ENCODE data around the gene GBGT1. TPM values are rescaled to one million over a fixed set of nuclear protein-coding genes. Genes with fewer than 3 reads are reported as not detected.
"Not testable (repeated sequence)": the region's sequence is repeated elsewhere in the genome, so short reads cannot be mapped to it uniquely, and the experiment has no call there.

The GBGT1 gene
- total RNA-seq (10 to 100 TPM in 3 of 4 donors, 1 to 10 TPM in 1; 9.6 to 12.8 (median 11.3) TPM), polyA plus RNA-seq (7.4 TPM)
- long read RNA-seq, donor 1, partial matches to known transcripts, result 3 of 11 reads
- long read RNA-seq, donor 1, other reads (novel, unspliced or antisense), result 3 of 11 reads
- long read RNA-seq, donor 2, partial matches to known transcripts, result 0 of 4 reads
- long read RNA-seq, donor 2, other reads (novel, unspliced or antisense), result 1 of 4 reads
- long read RNA-seq, donor 3, transcript GBGT1-203 (7 exons, 1,985 nt), result major isoform, 10 of 42 reads
- long read RNA-seq, donor 3, partial matches to known transcripts, result 2 of 42 reads
- long read RNA-seq, donor 3, other reads (novel, unspliced or antisense), result 22 of 42 reads
- long read RNA-seq, donor 4, partial matches to known transcripts, result 1 of 6 reads
- long read RNA-seq, donor 4, other reads (novel, unspliced or antisense), result 2 of 6 reads

DNA sequence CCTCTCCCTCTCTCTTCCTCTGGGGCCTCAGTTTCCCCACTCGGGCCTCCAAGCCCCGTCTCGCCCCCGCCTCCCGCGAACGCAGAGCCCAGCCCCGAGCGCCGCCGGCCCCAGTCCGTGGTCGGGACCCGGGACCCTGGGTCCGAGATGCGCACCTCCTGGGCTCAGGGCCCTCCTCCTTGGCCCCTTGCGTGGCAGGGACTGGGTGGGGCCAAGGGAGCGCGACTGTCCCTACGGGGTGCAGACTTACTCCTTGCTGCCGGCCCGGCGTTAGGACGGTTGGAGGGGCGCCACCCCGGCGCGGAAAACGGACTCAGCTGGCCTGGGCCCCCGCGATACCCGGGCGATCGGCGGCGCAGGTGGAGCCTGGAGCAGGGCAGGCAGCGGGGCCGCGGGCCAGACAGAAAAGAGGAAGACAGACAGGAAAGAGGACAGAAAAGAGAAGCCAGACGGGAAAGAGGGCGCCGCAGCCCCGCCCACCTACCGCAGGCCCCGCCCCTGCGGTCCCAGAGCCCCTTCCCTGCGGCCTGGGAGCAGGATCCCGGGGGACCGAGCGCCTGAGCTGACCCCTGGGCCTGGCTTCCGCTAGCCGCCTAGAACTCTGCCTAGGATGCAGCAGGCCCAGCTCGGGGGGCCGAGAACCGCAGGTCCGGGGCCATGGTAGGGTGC lies at the start of gene GBGT1:
GBGT1 (minus strand) TSS at position 411 of the 669 bp plus-strand sequence. CDS start 1,502 bp downstream, outside the sequence.
- intact Hi-C loops (cut with DNase I), result no loop called here
- 1% methylated on average over 56 of the region's 56 CpGs for WGBS

DNA sequence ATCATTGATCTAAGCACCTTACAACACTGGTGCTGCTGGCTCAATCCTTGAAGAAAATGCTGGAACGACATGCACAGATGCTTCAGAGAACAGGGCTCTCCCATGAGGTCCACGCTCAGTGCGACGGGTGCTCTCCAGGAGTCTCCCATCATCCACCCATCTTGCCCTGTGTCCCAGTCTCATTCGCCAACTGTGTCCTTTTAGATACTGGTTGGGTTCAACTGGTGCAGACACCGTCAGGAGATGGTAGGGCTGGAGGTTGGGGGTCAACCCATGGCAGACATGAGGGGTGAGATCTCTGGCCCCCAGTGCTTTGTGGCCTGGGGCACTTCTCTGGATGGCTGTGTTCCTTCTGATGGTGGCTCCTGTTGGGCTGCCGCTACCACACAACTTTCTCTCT lies 46.9 kb upstream of the GBGT1 start:
- DNase-seq, result peak in 1 of 3 donors; percentile 6
- whole genome bisulfite sequencing, result 93% methylated on average over 7 of the region's 7 CpGs
- no peak overlapping the region for H3K4me3 ChIP-seq (ENCODE audit: low read length)
- ATAC-seq, result no peak
- no peak overlapping the region for H3K27ac ChIP-seq (ENCODE audit: low read length)
- intact Hi-C loops (cut with DNase I), result no loop called here
- no peaks in the 10 kb centered on the region for H3K27me3 ChIP-seq (ENCODE audit: control insufficient read depth, insufficient read depth)
- no peaks in the 10 kb centered on the region for H3K4me1 ChIP-seq (ENCODE audit: control insufficient read depth, insufficient read depth, low read length)
- no peaks in the 10 kb centered on the region for H3K9me3 ChIP-seq (ENCODE audit: control insufficient read depth, low read length)

More for the DNA sequence above, at the start of gene GBGT1:
- H3K27me3 ChIP-seq (ENCODE audit: control insufficient read depth, insufficient read depth), result no peaks in the 10 kb centered on the region
- peak within 1 kb of the TSS; percentile 19 for H3K27ac ChIP-seq (ENCODE audit: low read length)
- peak within 1 kb of the TSS; percentile 62 for H3K4me3 ChIP-seq (ENCODE audit: low read length)
- ATAC-seq (peak; percentile 70 to 71), DNase-seq (peak; percentile 76 to 93 (median 91))
- no peaks in the 10 kb centered on the region for H3K9me3 ChIP-seq (ENCODE audit: control insufficient read depth, low read length)
- H3K4me1 ChIP-seq (ENCODE audit: control insufficient read depth, insufficient read depth, low read length), result no peaks in the 10 kb centered on the region

DNA sequence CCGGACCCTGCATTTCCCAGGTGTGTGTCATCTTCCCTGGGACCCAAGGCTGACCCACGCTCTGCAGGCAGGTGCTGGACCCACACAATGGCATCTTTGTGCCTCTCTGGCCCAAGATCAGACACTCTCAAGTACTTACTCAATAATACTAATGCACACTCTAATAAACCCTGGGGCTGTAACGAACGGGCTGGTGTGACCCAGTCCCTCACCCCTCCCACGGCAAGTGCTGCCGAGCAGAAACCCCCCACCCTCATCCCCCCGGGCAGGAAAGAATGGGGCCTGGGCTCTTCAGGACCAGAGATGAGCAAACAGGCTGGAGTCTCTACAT lies 46.5 kb upstream of the GBGT1 start:
- Histone ChIP-seq H3K27me3 (ENCODE audit: control insufficient read depth, insufficient read depth) (no peaks in the 10 kb centered on the region), H3K4me1 (ENCODE audit: control insufficient read depth, insufficient read depth, low read length) (no peaks in the 10 kb centered on the region), H3K27ac (ENCODE audit: low read length) (no peak overlapping the region), H3K4me3 (ENCODE audit: low read length) (no peak overlapping the region), H3K9me3 (ENCODE audit: control insufficient read depth, low read length) (no peaks in the 10 kb centered on the region)
- peak in 1 of 3 donors; percentile 20 for DNase-seq
- intact Hi-C loops (cut with DNase I), result no loop called here
- no peak for ATAC-seq
- WGBS, result 63% methylated on average over 7 of the region's 7 CpGs

DNA sequence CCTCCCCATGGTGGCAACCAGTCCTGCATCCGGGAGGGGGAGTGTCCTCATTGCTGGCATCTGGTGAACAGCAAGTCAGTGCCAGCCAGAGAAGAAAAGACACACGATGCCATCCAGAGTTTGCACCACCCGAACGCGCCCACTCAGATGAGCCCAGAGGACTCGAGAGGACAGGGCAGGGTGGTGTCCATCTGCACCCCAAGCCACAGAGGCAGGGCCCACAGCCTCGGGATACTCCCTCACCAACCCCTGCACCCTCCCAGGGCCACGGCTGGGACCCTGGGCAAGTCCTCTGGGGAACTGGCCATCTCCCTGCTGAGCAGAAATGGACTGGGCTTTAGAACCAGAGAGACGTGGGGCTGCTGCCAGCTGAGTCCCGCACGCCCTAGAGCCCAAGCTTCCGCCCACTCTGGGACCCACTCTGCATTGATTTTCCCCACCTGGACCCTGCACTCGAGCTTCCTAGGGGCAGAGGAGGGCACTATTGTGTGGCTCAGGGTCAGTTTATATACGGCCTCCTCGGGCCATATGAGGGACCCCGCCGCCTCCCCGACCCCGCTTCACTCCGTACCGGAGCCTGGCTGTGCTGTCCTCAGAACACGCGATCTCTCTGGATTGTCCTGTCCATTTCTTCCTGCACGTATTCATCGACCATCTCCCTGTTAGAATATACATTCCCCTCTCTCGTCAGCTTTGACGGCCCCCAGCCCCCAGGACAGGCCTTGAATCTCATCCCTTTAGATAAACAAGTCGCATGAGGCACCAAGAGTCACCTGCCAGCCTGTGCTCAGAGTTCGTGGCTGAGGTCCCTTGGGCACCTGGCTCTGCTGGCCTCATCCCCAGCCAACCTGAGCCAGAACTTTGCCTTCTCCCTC lies 45.9 kb upstream of the GBGT1 start:
- 77% methylated on average over 29 of the region's 29 CpGs for WGBS
- H3K27ac ChIP-seq (ENCODE audit: low read length); H3K4me3 ChIP-seq (ENCODE audit: low read length); H3K4me1 ChIP-seq (ENCODE audit: control insufficient read depth, insufficient read depth, low read length); ATAC-seq; H3K27me3 ChIP-seq (ENCODE audit: control insufficient read depth, insufficient read depth); intact Hi-C loops (cut with DNase I); H3K9me3 ChIP-seq (ENCODE audit: control insufficient read depth, low read length): not testable (repeated sequence)
- peak in 1 of 3 donors; percentile 46 for DNase-seq

DNA sequence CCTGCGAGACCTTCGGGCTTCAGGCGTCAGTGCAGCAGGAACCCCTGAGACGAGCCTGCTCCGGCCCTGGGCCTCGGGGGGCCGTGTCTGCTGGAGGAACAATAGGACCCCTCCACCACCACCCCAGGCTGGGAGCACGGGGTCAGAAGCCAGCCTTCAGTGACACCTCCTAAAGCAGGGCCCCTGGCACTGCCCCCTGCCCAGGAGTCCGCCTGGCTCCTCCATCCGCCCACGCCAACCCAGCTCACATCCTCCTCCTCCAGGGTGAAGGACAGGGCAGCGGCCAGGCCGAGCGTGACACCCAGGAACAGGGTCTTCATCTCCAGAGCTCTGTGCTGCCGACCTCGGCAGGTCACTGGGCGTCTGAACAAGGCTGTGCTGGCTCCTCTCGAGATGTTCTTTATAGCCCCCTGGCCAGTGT lies 45.2 kb upstream of the GBGT1 start, which contains the start of gene OBP2B:
OBP2B (minus strand) TSS at position 371 of the 421 bp plus-strand sequence; CDS start at position 320, 51 bp downstream.
- H3K27ac ChIP-seq (ENCODE audit: low read length); intact Hi-C loops (cut with DNase I): not testable (repeated sequence)

DNA sequence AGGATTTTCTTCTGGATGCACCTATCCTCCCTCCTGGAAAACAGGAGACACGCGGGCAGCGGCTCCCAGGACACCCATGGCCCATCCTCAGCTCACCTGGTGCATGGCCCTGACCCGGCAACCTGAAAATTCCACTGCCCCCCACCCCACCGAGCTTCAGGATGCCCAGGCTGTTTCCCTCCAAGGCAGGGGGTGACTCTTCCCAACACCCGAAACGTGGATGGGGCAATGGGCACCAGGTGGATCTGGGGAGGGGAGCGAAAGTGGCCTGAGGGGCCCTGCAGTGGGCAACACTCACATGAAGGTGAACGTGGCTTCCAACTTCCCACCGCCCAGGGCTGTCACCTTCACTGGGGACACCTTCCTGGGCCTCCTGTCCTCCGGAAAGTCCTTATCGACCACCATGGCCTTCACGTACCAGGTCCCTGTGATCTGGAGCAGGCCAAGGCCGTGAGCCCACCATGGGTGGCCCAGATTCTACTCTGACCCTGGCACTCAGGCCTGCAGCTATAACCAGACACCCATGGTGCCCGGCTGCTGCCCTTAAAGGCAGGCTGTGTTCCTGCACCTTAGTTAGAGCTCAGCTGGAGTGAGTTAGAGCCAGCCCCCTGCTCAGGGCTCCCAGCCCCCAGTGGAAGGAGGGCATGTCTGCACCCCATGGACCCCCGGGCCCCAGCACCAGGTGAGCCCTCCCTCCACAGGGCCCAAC lies 44.6 kb upstream of the GBGT1 start:
- H3K9me3 ChIP-seq (ENCODE audit: control insufficient read depth, low read length); H3K27me3 ChIP-seq (ENCODE audit: control insufficient read depth, insufficient read depth); H3K4me3 ChIP-seq (ENCODE audit: low read length); H3K4me1 ChIP-seq (ENCODE audit: control insufficient read depth, insufficient read depth, low read length); intact Hi-C loops (cut with DNase I); ATAC-seq; H3K27ac ChIP-seq (ENCODE audit: low read length): not testable (repeated sequence)
- WGBS, result 85% methylated on average over 14 of the region's 16 CpGs
- DNase-seq, result peak in 1 of 3 donors; percentile 25

More for the DNA sequence above, 45.2 kb upstream of the GBGT1 start, which contains the start of gene OBP2B:
- WGBS, result 83% methylated on average over 11 of the region's 18 CpGs
- H3K4me3 ChIP-seq (ENCODE audit: low read length); H3K27me3 ChIP-seq (ENCODE audit: control insufficient read depth, insufficient read depth); H3K4me1 ChIP-seq (ENCODE audit: control insufficient read depth, insufficient read depth, low read length); H3K9me3 ChIP-seq (ENCODE audit: control insufficient read depth, low read length); ATAC-seq: not testable (repeated sequence)
- DNase-seq, result peak in 1 of 3 donors; percentile 21

DNA sequence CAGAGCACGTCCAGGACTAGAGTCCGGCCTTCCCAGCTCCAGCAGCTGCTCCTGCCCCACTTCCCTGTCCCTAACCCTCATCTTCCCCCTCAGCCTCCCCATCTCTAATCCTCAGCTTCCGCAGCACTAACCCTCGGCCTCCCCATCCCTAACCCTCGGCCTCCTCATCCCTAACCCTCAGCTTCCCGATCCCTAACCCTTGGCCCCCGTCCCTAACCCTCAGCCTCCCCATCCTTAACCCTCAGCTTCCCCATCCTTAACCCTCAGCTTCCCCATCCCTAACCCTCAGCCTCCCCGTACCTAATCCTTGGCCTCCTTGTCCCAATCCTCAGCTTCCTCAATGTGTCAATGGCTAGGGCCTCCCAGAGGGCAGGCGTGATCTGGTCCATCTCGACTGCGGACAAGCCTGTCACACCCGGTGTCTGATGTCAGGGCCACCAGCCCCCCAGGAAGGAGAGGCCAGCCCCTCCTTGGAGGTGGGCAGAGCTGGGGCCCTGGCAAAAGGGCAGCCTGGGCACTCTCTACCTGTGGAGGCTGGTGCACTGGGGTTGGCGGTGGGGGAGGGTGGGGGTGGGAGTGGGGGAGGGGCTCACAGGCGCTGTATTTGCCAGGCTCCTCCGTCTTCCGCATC lies 43.9 kb upstream of the GBGT1 start:
- intact Hi-C loops (cut with DNase I), result no loop called here
- H3K9me3 ChIP-seq (ENCODE audit: control insufficient read depth, low read length), result no peaks in the 10 kb centered on the region
- DNase-seq (peak in 1 of 3 donors; percentile 29), ATAC-seq (no peak)
- H3K27me3 ChIP-seq (ENCODE audit: control insufficient read depth, insufficient read depth), result no peaks in the 10 kb centered on the region
- H3K4me3 ChIP-seq (ENCODE audit: low read length), result no peak overlapping the region
- H3K4me1 ChIP-seq (ENCODE audit: control insufficient read depth, insufficient read depth, low read length), result no peaks in the 10 kb centered on the region
- WGBS, result 77% methylated on average over 16 of the region's 16 CpGs
- no peak overlapping the region for H3K27ac ChIP-seq (ENCODE audit: low read length)

DNA sequence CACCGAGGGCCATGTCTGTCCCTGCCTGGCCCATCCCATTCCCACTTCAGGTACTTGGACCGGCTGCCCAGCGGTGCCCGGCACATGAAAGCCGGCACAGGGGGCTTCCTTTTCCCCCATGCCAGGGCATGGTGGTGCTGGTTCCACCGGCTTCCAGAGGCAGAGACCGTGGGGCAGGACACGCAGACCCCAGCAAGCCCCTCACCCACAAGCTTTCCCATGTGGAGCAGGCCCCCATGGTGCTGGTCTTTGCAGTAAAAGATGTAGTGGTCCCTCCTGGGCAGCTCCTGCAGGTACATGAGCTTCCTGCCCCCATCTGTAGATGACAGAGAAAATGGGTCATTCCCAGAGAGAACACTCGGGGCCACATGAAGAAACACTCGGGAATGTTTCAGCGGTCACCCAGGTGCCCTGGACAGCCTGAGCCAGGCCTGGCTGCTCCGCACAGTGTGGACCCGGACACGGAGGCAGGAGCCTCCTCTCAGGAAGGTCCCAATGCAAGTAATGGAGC lies 43.4 kb upstream of the GBGT1 start:
- H3K4me3 ChIP-seq (ENCODE audit: low read length), result no peak overlapping the region
- H3K9me3 ChIP-seq (ENCODE audit: control insufficient read depth, low read length), result no peaks in the 10 kb centered on the region
- DNase-seq, result peak in 1 of 3 donors; percentile 16
- WGBS, result 82% methylated on average over 14 of the region's 14 CpGs
- intact Hi-C loops (cut with DNase I), result no loop called here
- no peaks in the 10 kb centered on the region for H3K27me3 ChIP-seq (ENCODE audit: control insufficient read depth, insufficient read depth)
- H3K4me1 ChIP-seq (ENCODE audit: control insufficient read depth, insufficient read depth, low read length), result no peaks in the 10 kb centered on the region
- no peak overlapping the region for H3K27ac ChIP-seq (ENCODE audit: low read length)
- no peak for ATAC-seq

DNA sequence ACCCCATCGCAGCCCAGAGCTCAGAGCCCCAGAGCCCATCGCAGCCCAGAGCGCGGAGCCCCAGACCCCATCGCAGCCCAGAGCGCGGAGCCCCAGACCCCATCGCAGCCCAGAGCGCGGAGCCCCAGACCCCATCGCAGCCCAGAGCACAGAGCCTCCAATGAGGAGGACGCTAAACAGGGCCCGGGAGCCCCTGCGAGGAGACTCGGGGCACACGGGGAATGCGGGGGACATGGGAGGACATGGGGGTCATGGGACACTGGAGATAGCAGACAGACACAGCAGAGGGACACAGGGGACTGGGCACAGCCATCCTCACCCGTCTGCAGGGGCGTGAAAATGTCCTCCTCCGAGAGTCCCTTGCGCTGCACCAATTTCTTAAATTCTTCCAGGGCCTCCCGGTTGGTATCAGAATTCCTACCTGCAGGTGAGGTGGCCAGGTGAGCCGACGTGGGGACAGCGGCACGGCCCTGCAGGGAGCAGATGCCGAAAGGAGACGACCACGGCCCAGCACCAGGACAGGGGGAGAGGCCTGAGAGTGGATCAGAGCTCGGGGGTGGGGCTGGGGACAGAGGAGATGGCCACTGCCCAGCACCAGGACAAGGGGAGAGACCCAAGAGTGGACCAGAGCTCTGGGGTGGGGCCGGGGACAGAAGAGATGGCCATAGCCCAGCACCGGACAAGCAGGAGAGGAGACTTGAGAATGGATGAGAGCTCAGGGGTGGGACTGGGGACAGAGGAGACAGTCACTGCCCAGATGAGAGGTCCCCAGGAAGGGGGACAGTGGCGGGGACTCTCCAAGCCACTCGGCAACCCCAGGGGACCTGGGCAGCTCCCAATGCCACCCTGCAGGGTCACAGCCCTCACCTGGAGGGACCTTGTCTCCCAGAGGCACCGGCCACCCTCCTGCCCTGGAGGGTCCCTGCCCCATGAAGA lies 42.5 kb upstream of the GBGT1 start:
- no peak overlapping the region for H3K27ac ChIP-seq (ENCODE audit: low read length)
- intact Hi-C loops (cut with DNase I), result no loop called here
- no peak for ATAC-seq
- DNase-seq, result peak in 1 of 3 donors; percentile 26
- no peak overlapping the region for H3K4me3 ChIP-seq (ENCODE audit: low read length)
- 77% methylated on average over 35 of the region's 35 CpGs for WGBS
- H3K9me3 ChIP-seq (ENCODE audit: control insufficient read depth, low read length), result no peaks in the 10 kb centered on the region
- no peaks in the 10 kb centered on the region for H3K27me3 ChIP-seq (ENCODE audit: control insufficient read depth, insufficient read depth)
- H3K4me1 ChIP-seq (ENCODE audit: control insufficient read depth, insufficient read depth, low read length), result no peaks in the 10 kb centered on the region

Data from right cardiac atrium (tissue), 5 donors.